Fibroblast of gingiva (primary cell): ENCODE results near the gene AUTS2.

Source experiments
- DNase-seq: peaks from one replicate; pipeline ENCODE4 v3.0.0-alpha.2; 2011; ENCODE audit warnings: low read depth

AUTS2 gene

GRCh38 chr7:69656890-69657289, 58.6 kb downstream of the AUTS2 start:
- peak; percentile 26 for DNase-seq

DNA sequence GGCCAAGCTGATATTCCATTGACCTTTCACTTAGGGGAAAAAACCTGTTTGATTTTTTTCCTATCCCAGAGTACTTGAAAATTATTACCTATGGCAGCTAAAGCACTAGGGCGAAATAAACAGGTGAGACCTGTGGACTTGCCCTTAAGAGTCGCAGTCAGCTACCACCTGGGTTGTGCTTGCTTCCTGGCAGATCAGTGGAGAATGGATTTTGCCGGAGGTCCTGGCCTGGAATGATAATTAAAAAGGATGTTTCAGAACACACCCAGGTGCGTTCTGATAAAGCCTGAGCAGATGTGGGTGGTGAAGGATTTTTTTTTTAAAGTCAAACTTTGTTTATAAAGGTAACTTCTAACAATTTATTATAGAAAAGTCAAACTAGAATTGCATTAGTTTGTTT, 59.1 kb downstream of the AUTS2 start:
- DNase-seq: no peak

GRCh38 chr7:69657985-69658384, 59.7 kb downstream of the AUTS2 start:
- DNase-seq: no peak

DNA sequence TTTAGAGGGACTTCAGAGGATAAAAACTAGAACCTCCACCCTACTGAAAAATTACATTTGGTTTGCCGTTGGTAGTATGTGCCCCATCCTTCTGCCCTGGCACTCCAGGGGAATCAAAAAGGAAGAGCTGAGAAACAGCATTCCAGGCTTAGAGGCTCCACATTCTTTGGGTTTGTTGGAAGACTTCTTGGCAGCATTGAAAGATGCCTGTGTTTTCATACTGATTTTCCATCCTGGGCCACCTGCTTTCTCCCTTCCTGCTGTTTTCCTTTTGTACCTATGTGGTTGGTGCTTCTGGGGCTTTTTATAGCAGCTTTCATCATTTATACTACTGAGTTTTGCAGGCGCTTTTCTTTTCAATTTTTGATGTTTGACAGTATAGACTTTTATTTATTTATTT, 61.7 kb downstream of the AUTS2 start:
- no peak for DNase-seq

DNA sequence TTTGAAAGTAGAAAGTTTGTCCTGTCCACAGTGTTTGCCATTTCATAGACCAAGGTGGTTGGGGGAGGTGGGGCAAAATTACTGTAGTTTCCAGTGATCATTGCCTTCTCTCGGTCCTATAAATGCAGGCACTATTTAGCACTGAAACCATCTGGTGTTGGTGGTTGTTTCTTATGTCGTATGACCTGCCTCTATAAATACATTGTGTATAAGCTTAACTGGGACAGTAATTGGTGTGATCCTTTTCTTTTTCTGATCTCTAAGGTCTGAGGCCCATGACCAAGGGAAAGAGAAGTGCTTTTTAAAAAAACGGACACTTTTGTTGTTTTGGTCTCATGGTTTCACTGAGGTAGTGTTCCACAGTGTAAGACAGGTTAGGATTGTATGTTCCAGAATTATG, 63.1 kb downstream of the AUTS2 start:
- DNase-seq: no peak

DNA sequence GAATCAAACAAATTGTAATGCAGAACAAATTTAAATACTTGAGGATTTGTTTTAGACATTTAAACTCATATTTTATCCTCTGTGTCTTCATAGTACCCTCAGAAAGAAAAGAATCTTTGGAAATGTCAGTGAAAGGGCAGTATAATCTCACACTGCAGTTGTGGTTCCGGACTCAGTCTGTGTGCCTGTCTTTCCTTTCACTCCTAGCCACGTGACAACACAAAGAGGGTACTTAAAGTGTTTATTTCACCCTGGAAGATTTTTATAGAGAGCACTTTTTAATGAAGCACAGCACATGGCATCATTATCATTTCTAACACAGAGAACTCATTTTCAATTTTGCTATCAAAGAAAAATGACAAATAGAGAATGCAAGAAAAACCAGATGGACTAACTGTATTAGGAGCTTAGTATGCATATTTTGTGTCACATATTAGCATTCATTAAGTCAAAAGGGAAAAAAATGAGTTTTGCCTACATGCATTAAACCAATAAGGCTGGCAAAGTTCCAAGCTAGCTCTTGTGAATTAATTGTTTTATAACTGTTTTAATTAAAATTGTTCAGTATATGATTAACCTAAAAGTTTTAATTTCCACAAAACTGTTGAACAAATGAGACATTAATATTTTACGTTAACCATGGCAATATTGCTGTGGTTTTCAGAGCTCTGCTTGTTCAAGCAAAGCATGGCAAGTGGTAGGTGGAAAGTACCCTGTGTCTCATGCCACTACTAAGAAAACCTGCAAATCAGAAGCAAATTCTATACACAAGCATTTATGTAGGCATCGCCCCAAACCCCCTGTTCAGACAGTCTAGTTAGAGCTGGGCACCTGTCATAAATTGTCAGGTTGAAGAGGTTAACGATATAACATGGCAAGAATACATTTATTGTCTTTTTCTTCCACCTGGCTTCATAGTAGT, 65.9 kb downstream of the AUTS2 start:
- no peak for DNase-seq

- DNase-seq: no peak
These were observed 67.1 kb downstream of the AUTS2 start for GRCh38 chr7:69665369-69665768.

- no peak for DNase-seq
These were observed 70.1 kb downstream of the AUTS2 start for GRCh38 chr7:69668339-69668870.

GRCh38 chr7:69670701-69671100, 72.4 kb downstream of the AUTS2 start:
- no peak for DNase-seq

- DNase-seq: no peak
These were observed 74.8 kb downstream of the AUTS2 start for GRCh38 chr7:69673074-69673473.

DNA sequence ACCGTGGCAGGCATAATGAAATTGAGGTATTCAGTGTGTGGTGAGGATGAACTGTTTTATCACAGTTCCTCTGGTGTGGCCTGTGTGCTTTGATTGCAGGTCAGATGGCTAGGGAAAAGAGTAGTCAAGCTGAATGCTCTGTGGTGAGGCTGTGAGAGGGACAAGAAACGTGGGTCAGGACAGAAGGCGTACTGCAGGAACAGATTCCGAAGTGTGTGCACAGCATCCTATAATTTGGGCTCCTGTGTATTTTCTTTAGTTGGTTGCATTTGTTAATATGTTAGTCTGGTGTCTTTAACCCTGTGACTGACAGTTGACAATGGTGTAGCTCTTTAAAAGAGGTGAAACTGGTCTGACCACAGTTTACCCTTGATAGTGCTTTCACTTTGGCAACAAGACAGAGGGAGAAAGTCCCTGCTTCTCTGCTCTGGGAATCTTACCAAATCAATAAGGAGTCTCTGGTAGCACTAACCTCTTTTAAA, 76.5 kb downstream of the AUTS2 start:
- DNase-seq: no peak

- no peak for DNase-seq
These were observed 78.0 kb downstream of the AUTS2 start for GRCh38 chr7:69676247-69676646.

DNA sequence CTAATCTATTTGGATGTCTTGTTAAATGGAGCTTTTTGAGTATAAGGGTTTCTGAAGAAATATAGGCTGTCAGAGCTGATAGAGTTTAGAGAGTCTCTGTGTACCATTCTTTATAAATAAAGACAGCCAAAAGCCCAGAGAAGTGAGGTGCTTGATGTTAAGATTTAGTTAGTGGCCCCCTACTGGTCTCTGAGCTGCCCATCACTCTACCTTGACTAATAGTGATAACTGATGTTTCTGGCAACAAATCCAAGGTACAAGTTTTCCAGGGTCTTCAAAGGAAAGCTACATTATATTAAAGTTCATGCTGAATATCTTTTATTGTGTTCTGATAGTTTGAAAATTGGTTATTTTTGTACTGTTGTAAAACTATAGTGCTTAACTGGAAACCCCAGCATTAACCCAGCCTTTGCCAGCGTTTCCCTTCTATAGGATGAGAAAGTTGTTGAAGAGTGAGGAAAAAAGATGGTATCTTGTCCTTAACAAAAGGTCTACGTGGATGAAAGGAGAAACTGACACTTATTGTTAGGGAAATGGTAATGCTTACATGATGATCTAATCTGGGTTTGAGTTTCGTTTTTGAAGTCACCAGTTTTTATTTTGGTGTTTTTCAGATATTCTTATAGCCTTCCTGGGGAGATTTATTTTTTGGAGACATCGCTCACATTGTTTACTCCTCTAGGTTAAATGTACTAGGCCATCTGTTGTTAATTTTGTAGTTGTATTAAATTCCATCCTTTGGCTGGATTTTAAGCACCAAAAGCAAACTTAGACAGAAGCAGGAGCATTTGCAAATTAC, 79.0 kb downstream of the AUTS2 start:
- DNase-seq: peak; percentile 52

DNA sequence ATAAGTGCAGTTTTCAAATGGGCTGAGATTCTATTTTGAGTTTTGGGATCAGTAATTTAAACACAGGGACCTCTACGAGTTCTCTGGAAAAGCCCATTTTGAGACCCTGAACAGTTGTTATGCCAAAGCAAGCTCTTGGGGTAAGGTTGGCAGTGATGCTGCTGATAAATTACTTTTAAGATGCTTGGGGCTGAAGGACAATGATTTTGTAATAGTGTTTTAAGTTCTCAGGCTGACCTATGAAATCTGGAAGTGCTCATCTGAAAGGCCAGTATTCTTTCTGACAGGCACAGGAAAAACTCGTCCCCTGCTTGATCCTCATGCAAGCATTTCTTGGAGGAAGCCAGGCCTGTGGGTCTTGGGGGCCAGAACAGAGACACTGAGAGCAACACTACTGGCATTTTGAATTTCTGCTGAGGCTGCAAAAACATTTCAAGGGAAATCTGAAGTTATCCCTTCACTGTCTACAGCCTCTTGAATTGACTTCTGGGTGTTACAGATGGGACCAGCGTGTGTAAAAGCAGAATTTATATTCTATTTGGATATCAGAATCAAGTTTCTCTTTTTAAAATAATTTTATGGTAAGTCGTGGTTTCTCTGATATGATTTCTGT, 79.7 kb downstream of the AUTS2 start:
- peak; percentile 17 for DNase-seq

GRCh38 chr7:69678494-69679187, 80.4 kb downstream of the AUTS2 start:
- DNase-seq: no peak

GRCh38 chr7:69681181-69681580, 82.9 kb downstream of the AUTS2 start:
- no peak for DNase-seq

- DNase-seq: no peak
These were observed 84.2 kb downstream of the AUTS2 start for GRCh38 chr7:69682518-69682917.

GRCh38 chr7:69683002-69683401, 84.7 kb downstream of the AUTS2 start:
- DNase-seq: no peak

- no peak for DNase-seq
These were observed 86.4 kb downstream of the AUTS2 start for GRCh38 chr7:69684369-69685292.

DNA sequence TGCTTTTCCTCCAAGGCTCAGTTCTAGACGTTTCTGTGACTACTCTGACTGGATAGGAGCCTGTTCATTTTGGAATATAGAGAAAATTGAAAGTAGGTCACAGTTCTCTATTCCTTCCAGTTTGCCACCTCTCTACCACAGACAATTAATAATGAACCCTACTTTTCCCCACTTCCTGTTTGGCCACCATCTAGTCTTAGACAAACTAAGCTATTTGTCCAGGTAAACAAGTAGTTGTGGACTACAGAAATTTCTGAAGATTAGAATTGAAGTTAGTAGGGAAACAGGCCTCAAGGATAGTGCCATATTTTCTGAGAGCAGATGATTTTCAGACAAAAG, 87.0 kb downstream of the AUTS2 start:
- no peak for DNase-seq

DNA sequence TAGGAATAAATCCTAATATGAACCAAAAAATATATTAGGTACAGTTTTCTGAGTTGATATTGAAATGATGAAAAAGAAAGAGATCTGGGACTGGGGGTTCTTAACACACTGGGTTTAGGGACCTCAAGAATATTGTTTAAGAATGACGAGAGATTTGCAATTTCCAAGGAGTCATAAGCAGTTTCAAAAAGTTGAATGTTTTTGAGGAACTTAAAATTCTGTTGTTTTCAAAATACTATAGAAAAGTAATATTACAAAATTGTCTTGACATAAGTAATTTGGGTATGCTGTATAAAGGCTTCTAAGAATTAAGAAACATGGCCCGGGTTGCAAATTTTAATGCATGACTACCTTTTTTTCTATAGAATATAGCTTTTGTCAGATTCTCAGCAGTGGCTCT, 88.1 kb downstream of the AUTS2 start:
- no peak for DNase-seq
